ENCODE data around the gene ADO. TPM values are rescaled to one million over a fixed set of nuclear protein-coding genes. Genes with fewer than 3 reads are reported as not detected.
A peak's percentile ranks its signal among the peaks of the same experiment; 100 is the strongest.

The ADO gene
- polyA plus RNA-seq (2013, experiment 1 of 4): 29.5 TPM
- polyA plus RNA-seq (2013, experiment 2 of 4): 28.6 TPM
- polyA plus RNA-seq (2013, experiment 3 of 4): 23.2 TPM
- 27.9 TPM for polyA plus RNA-seq (2013, experiment 4 of 4)

DNA sequence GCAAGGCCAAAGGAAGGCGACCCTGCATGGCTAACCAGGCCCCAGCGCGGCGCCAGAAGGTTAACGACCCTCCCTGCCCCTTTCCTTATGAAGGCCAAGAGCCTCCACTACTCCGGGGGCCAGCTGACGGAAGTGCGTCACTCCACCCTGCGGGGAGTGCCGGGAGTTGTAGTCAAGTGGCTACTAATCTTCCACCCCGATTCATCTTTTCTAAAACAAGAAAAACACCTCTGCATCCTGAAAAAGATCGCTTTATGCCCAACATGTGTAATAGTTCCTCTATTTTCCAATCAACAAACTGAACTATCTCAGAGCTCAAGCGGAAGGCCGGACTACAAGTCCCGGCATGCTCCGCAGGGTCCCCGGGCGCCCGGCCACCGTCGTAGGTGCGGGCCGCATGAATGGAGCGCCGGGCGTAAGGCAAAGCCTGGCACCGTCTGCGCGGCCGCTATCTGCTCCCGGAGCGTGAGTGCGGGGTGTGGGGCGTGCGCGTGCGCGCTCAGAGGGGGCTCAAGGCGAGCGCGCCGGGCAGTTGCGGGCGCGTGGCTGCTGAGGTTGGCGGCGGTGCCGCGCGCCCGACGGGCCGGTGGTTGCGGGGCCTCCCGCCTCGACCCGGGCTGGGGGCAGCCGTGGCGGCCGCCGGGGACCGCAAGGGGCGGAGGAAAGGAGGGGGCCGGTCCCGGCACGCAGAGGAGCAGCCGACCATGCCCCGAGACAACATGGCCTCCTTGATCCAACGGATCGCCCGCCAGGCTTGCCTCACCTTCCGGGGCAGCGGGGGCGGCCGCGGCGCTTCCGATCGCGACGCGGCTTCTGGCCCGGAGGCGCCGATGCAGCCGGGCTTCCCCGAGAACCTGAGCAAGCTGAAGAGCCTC is at the start of gene ADO:
TSS of gene ADO (plus strand) at position 365 of the 875 bp plus-strand sequence. CDS start at position 705, 340 bp downstream.
- WGBS, 2 experiments: 0% methylated on average over 87 of the region's 87 CpGs
- H3K27me3 ChIP-seq (ENCODE audit: control insufficient read depth, insufficient read depth, low read length, poor library complexity, severe bottlenecking): no peaks in the 10 kb centered on the region

GRCh38 chr10:62754963-62755362 is 49.6 kb upstream of the ADO start:
- 89 to 98% methylated on average over 1 of the region's 1 CpG for WGBS, 2 experiments
- H3K27me3 ChIP-seq (ENCODE audit: control insufficient read depth, insufficient read depth, low read length, poor library complexity, severe bottlenecking): no peaks in the 10 kb centered on the region
- no peaks in the 10 kb centered on the region for H3K36me3 ChIP-seq (ENCODE audit: control insufficient read depth, insufficient read depth, low read length)
- no peaks in the 10 kb centered on the region for H3K4me1 ChIP-seq (ENCODE audit: control insufficient read depth, insufficient read depth, low read length)
- H3K4me3 ChIP-seq (ENCODE audit: insufficient read depth, low read depth, low read length): no peak overlapping the region
- H3K9me3 ChIP-seq (ENCODE audit: control insufficient read depth, low read length): no peaks in the 10 kb centered on the region
- no peak overlapping the region for H3K27ac ChIP-seq (ENCODE audit: insufficient read depth, low read depth, low read length, poor library complexity, severe bottlenecking)

More for the DNA sequence above, at the start of gene ADO:
- Histone ChIP-seq H3K4me1 (ENCODE audit: control insufficient read depth, insufficient read depth, low read length) (peaks cover 20% of the 10 kb centered on the region), H3K36me3 (ENCODE audit: control insufficient read depth, insufficient read depth, low read length) (no peaks in the 10 kb centered on the region), H3K27ac (ENCODE audit: insufficient read depth, low read depth, low read length, poor library complexity, severe bottlenecking) (peak within 1 kb of the TSS; percentile 53), H3K4me3 (ENCODE audit: insufficient read depth, low read depth, low read length) (peak within 1 kb of the TSS; percentile 92), H3K9me3 (ENCODE audit: control insufficient read depth, low read length) (no peaks in the 10 kb centered on the region)

DNA sequence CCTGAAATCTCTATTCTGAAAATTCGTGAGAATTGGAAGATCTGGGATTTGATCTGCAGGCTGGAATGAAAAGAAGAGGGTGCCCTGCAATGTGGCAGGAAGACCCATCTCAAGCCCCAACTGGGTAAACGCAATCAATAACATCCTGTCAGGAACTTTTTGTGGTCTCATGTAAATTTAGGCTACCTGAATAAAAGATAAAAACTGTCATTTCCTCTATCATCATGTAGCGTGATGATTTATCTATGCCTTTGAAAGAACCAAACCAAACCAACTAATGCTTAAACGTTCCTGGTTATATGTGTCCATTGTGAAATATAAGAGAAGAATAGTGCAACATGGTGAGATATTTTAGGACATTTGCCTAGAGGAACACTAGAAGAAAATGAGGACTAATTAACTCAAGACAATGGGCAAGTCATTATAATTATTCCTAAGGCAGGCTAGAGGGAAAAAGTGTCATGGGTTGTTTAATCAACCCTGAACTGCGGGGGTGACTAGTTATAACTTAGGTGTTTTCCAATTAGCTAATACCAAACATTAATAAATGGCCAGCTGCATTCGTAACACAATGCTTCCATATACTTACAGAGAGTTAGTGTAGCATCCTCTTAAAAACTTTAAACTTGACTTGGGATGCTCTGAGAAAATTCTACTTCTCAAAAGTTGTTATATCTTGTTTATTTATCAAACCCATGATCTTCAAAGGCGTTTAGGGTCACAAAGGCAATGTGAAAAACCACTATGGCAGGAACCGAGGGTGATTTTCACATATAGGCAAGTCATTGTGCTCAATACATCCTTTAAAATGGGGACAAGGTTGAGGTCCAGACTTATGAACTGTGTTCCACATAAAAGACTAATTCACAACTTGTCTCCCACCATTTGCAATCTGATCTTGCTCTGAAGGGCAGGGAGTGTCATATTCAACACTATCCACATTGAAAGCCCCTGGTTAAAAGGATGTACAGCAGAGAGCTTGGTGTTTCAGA is 48.6 kb upstream of the ADO start:
- no peaks in the 10 kb centered on the region for H3K27me3 ChIP-seq (ENCODE audit: control insufficient read depth, insufficient read depth, low read length, poor library complexity, severe bottlenecking)
- 92 to 93% methylated on average over 7 to 8 of the region's 8 CpGs for WGBS, 2 experiments
- no peaks in the 10 kb centered on the region for H3K36me3 ChIP-seq (ENCODE audit: control insufficient read depth, insufficient read depth, low read length)
- H3K9me3 ChIP-seq (ENCODE audit: control insufficient read depth, low read length): no peaks in the 10 kb centered on the region
- no peak overlapping the region for H3K27ac ChIP-seq (ENCODE audit: insufficient read depth, low read depth, low read length, poor library complexity, severe bottlenecking)
- H3K4me3 ChIP-seq (ENCODE audit: insufficient read depth, low read depth, low read length): no peak overlapping the region
- peaks cover 7% of the 10 kb centered on the region for H3K4me1 ChIP-seq (ENCODE audit: control insufficient read depth, insufficient read depth, low read length)

- no peak overlapping the region for H3K27ac ChIP-seq (ENCODE audit: insufficient read depth, low read depth, low read length, poor library complexity, severe bottlenecking)
- H3K27me3 ChIP-seq (ENCODE audit: control insufficient read depth, insufficient read depth, low read length, poor library complexity, severe bottlenecking): no peaks in the 10 kb centered on the region
- no peaks in the 10 kb centered on the region for H3K9me3 ChIP-seq (ENCODE audit: control insufficient read depth, low read length)
- no peak overlapping the region for H3K4me3 ChIP-seq (ENCODE audit: insufficient read depth, low read depth, low read length)
- WGBS, 2 experiments: 94 to 97% methylated on average over 5 of the region's 5 CpGs
- peaks cover 7% of the 10 kb centered on the region for H3K4me1 ChIP-seq (ENCODE audit: control insufficient read depth, insufficient read depth, low read length)
- no peaks in the 10 kb centered on the region for H3K36me3 ChIP-seq (ENCODE audit: control insufficient read depth, insufficient read depth, low read length)
These were observed 44.8 kb upstream of the ADO start for GRCh38 chr10:62759599-62760175.

DNA sequence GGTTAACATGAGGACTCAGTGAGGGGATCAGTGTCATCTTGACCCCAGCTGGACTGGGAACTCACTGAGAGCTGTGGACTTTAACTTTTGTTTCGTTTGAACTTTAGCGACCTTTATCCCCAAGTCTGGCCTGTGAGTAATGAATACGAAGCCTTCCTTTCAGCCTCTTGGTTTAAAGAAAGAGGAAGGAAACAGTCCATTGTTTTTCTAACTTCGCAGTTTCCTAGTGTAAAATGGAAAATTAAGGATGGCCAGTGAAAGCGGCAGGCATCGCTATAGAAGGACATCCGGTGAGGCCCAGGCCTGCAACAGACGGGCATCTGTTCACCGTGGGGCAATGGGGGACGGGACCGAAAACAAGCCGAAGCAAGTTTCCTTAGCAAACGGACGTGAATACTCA is 44.1 kb upstream of the ADO start:
- no peaks in the 10 kb centered on the region for H3K36me3 ChIP-seq (ENCODE audit: control insufficient read depth, insufficient read depth, low read length)
- H3K4me1 ChIP-seq (ENCODE audit: control insufficient read depth, insufficient read depth, low read length): peaks cover 7% of the 10 kb centered on the region
- H3K27me3 ChIP-seq (ENCODE audit: control insufficient read depth, insufficient read depth, low read length, poor library complexity, severe bottlenecking): no peaks in the 10 kb centered on the region
- 78 to 83% methylated on average over 14 of the region's 14 CpGs for WGBS, 2 experiments
- no peak overlapping the region for H3K27ac ChIP-seq (ENCODE audit: insufficient read depth, low read depth, low read length, poor library complexity, severe bottlenecking)
- H3K9me3 ChIP-seq (ENCODE audit: control insufficient read depth, low read length): no peaks in the 10 kb centered on the region
- no peak overlapping the region for H3K4me3 ChIP-seq (ENCODE audit: insufficient read depth, low read depth, low read length)

DNA sequence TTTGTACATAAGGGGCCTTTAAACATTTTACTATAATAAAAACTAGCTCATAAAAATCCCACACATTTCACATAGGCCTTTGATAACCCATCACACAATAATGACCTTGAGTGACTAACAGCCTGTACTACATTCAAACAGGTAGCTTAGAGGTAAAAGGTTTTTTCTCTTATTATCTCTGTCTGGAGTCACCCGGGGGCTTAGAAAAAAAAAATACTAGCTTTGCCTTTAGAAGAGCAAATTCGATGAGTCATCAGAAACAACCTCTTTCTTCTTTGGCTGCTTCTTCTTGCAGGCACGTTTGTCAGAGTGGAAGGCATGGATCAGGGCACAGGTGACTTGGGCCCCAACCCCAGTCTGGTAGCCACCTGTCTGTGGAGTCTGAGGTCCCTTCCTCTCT is 43.4 kb upstream of the ADO start:
- H3K36me3 ChIP-seq (ENCODE audit: control insufficient read depth, insufficient read depth, low read length): no peaks in the 10 kb centered on the region
- no peak overlapping the region for H3K27ac ChIP-seq (ENCODE audit: insufficient read depth, low read depth, low read length, poor library complexity, severe bottlenecking)
- H3K4me1 ChIP-seq (ENCODE audit: control insufficient read depth, insufficient read depth, low read length): peaks cover 7% of the 10 kb centered on the region
- 69 to 73% methylated on average over 3 of the region's 3 CpGs for WGBS, 2 experiments
- H3K9me3 ChIP-seq (ENCODE audit: control insufficient read depth, low read length): no peaks in the 10 kb centered on the region
- H3K27me3 ChIP-seq (ENCODE audit: control insufficient read depth, insufficient read depth, low read length, poor library complexity, severe bottlenecking): no peaks in the 10 kb centered on the region
- H3K4me3 ChIP-seq (ENCODE audit: insufficient read depth, low read depth, low read length): no peak overlapping the region

GRCh38 chr10:62763155-62763554 is 41.4 kb upstream of the ADO start:
- Histone ChIP-seq H3K27ac (ENCODE audit: insufficient read depth, low read depth, low read length, poor library complexity, severe bottlenecking) (no peak overlapping the region), H3K4me1 (ENCODE audit: control insufficient read depth, insufficient read depth, low read length) (peaks cover 7% of the 10 kb centered on the region), H3K36me3 (ENCODE audit: control insufficient read depth, insufficient read depth, low read length) (no peaks in the 10 kb centered on the region), H3K9me3 (ENCODE audit: control insufficient read depth, low read length) (no peaks in the 10 kb centered on the region), H3K27me3 (ENCODE audit: control insufficient read depth, insufficient read depth, low read length, poor library complexity, severe bottlenecking) (no peaks in the 10 kb centered on the region), H3K4me3 (ENCODE audit: insufficient read depth, low read depth, low read length) (no peak overlapping the region)
- whole genome bisulfite sequencing, 2 experiments: 91 to 92% methylated on average over 4 of the region's 4 CpGs

DNA sequence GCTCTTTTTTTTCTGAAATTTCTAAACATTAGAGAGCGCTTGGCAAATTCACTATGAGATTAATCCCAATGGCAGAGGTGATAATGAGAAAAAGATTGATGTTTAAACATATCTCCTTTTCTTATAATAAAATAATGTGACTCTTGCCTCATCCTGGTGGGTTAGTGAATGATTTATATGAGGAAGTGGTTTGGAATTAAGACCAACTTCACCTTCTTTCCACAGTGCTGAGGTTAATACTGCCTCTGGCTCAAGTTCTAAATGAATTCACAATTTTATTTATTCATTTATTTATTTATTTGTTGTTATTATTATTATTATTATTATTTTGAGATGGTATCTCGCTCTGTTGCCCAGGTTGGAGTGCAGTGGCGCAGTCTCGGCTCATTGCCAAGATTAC is 40.5 kb upstream of the ADO start:
- Histone ChIP-seq H3K9me3 (ENCODE audit: control insufficient read depth, low read length) (no peaks in the 10 kb centered on the region), H3K27ac (ENCODE audit: insufficient read depth, low read depth, low read length, poor library complexity, severe bottlenecking) (no peak overlapping the region), H3K4me3 (ENCODE audit: insufficient read depth, low read depth, low read length) (no peak overlapping the region), H3K27me3 (ENCODE audit: control insufficient read depth, insufficient read depth, low read length, poor library complexity, severe bottlenecking) (no peaks in the 10 kb centered on the region), H3K36me3 (ENCODE audit: control insufficient read depth, insufficient read depth, low read length) (no peaks in the 10 kb centered on the region), H3K4me1 (ENCODE audit: control insufficient read depth, insufficient read depth, low read length) (peaks cover 7% of the 10 kb centered on the region)
- 92 to 94% methylated on average over 3 of the region's 4 CpGs for WGBS, 2 experiments

- Histone ChIP-seq H3K4me3 (ENCODE audit: insufficient read depth, low read depth, low read length) (no peak overlapping the region), H3K27ac (ENCODE audit: insufficient read depth, low read depth, low read length, poor library complexity, severe bottlenecking) (no peak overlapping the region), H3K27me3 (ENCODE audit: control insufficient read depth, insufficient read depth, low read length, poor library complexity, severe bottlenecking) (no peaks in the 10 kb centered on the region), H3K4me1 (ENCODE audit: control insufficient read depth, insufficient read depth, low read length) (peaks cover under 1% of the 10 kb centered on the region), H3K36me3 (ENCODE audit: control insufficient read depth, insufficient read depth, low read length) (no peaks in the 10 kb centered on the region), H3K9me3 (ENCODE audit: control insufficient read depth, low read length) (no peaks in the 10 kb centered on the region)
- WGBS, 2 experiments: 92 to 100% methylated on average over 1 to 2 of the region's 2 CpGs
These were observed 38.8 kb upstream of the ADO start for GRCh38 chr10:62765726-62766125.
